HL-60 (cell line): Measurements from ENCODE around the gene STT3B.

Source experiments
- GABPA ChIP-seq: IDR thresholded peaks from 2 replicates; pipeline ENCODE4 v1.6.1; 2012; ENCODE audit warnings: low read depth
- POLR2AphosphoS5 ChIP-seq: IDR thresholded peaks from 2 replicates; pipeline ENCODE4 v1.6.1; 2012; ENCODE audit warnings: low read depth
- REST ChIP-seq: IDR thresholded peaks from 2 replicates; pipeline ENCODE4 v1.6.1; 2012; ENCODE audit warnings: low read depth; ENCODE audit not compliant: insufficient replicate concordance
- SPI1 ChIP-seq: IDR thresholded peaks from 2 replicates; pipeline ENCODE4 v1.6.1; 2012; ENCODE audit warnings: low read depth, mild to moderate bottlenecking, borderline replicate concordance
- TF ChIP-seq, protein P1 (sequence below): IDR thresholded peaks from one replicate; pipeline ENCODE4 v1.5.1; 2011; ENCODE audit warnings: low read length, control low read depth, inconsistent platforms; ENCODE audit not compliant: insufficient read depth

- TF ChIP-seq, protein P1, sequence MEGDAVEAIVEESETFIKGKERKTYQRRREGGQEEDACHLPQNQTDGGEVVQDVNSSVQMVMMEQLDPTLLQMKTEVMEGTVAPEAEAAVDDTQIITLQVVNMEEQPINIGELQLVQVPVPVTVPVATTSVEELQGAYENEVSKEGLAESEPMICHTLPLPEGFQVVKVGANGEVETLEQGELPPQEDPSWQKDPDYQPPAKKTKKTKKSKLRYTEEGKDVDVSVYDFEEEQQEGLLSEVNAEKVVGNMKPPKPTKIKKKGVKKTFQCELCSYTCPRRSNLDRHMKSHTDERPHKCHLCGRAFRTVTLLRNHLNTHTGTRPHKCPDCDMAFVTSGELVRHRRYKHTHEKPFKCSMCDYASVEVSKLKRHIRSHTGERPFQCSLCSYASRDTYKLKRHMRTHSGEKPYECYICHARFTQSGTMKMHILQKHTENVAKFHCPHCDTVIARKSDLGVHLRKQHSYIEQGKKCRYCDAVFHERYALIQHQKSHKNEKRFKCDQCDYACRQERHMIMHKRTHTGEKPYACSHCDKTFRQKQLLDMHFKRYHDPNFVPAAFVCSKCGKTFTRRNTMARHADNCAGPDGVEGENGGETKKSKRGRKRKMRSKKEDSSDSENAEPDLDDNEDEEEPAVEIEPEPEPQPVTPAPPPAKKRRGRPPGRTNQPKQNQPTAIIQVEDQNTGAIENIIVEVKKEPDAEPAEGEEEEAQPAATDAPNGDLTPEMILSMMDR, result no peak
- no peak for TF ChIP-seq SPI1
- TF ChIP-seq POLR2AphosphoS5, result no peak
- TF ChIP-seq REST, result no peak
- TF ChIP-seq GABPA, result no peak
These were observed 56.5 kb downstream of the STT3B start for GRCh38 chr3:31589228-31589627.
